BLaER1 treated with 17β-estradiol and CSF1 and Interleukin-3, amounts not matched to agents 10 nM and 100 nM (cell line): Measurements from ENCODE around the gene STARD3.

Experiments used
- H3K27ac ChIP-seq, 11 experiments: shearing (Covaris generic); formaldehyde crosslinking; 2 replicates each; pipeline ENCODE4 v1.8.1; 2022
- H3K27me3 ChIP-seq, 11 experiments: shearing (Covaris generic); formaldehyde crosslinking; 2 replicates each; pipeline ENCODE4 v1.8.1; 2022
- H3K36me3 ChIP-seq, 11 experiments: shearing (Covaris generic); formaldehyde crosslinking; 2 replicates each; pipeline ENCODE4 v1.8.1; 2022
- H3K4me1 ChIP-seq, 10 experiments: shearing (Covaris generic); formaldehyde crosslinking; 2 replicates each; pipeline ENCODE4 v1.8.1; 2022
- H3K4me2 ChIP-seq, 11 experiments: shearing (Covaris generic); formaldehyde crosslinking; 2 replicates each; pipeline ENCODE4 v1.8.1; 2022
- H3K4me3 ChIP-seq, 10 experiments: shearing (Covaris generic); formaldehyde crosslinking; 2 replicates each; pipeline ENCODE4 v1.8.1; 2022
- H3K9ac ChIP-seq, 11 experiments: shearing (Covaris generic); formaldehyde crosslinking; 2 replicates each; pipeline ENCODE4 v1.8.1; 2022
- H3K9me3 ChIP-seq, 11 experiments: shearing (Covaris generic); formaldehyde crosslinking; replicated peaks in 1 of 11; 2 replicates each; pipeline ENCODE4 v1.8.1; 2022
- H4K20me1 ChIP-seq, 11 experiments: shearing (Covaris generic); formaldehyde crosslinking; 2 replicates each; pipeline ENCODE4 v1.8.1; 2022
- Cebpa-rat ChIP-seq, 11 experiments: shearing (Covaris generic); IDR thresholded peaks; 2 replicates each; pipeline ENCODE4 v1.8.1; 2022

The STARD3 gene

GRCh38 chr17:39634384-39634871, 2.5 kb upstream of the STARD3 start:
- Histone ChIP-seq H3K4me2 (peak overlapping the region in 4 of 11 experiments; percentile 2 to 99 (median 64); a peak in 4 of 22 replicates), H3K27me3 (no peaks in the 10 kb centered on the region)

DNA sequence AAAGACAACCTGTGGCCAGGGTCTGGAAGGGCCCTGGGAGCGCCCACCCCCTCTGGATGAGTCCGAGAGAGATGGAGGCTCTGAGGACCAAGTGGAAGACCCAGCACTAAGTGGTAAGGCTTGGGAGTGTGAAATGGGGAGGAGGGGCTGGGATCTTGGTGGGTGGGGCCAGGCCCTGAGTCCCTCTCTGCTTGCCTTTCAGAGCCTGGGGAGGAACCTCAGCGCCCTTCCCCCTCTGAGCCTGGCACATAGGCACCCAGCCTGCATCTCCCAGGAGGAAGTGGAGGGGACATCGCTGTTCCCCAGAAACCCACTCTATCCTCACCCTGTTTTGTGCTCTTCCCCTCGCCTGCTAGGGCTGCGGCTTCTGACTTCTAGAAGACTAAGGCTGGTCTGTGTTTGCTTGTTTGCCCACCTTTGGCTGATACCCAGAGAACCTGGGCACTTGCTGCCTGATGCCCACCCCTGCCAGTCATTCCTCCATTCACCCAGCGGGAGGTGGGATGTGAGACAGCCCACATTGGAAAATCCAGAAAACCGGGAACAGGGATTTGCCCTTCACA, 1.2 kb upstream of the STARD3 start:
- Histone ChIP-seq H3K9me3 (no peaks in the 10 kb centered on the region), H3K27me3 (no peaks in the 10 kb centered on the region), H3K9ac (peak overlapping the region in 9 of 11 experiments; percentile 88 to 96 (median 90); a peak in 13 of 22 replicates), H3K4me2 (peak overlapping the region; percentile 83 to 99 (median 98)), H3K4me3 (0 out of 20 replicates have a peak overlapping the region, but pooled peaks of 1 of the 10 experiments have one; percentile 83), H3K27ac (peak overlapping the region in 10 of 11 experiments; percentile 84 to 94 (median 91); a peak in 15 of 22 replicates), H3K4me1 (peaks cover 48 to 88% (median 74%) of the 10 kb centered on the region in 10 experiments), H3K36me3 (peaks cover 0 to 5% (median 0%) of the 10 kb centered on the region in 11 experiments; a peak in 1 of 22 replicates), H4K20me1 (peaks cover 10 to 32% (median 26%) of the 10 kb centered on the region in 11 experiments; a peak in 20 of 22 replicates)
- no peak for TF ChIP-seq Cebpa-rat (IDR thresholded peaks at IDR 0.05)

More at GRCh38 chr17:39634384-39634871, 2.5 kb upstream of the STARD3 start:
- TF ChIP-seq Cebpa-rat (IDR thresholded peaks at IDR 0.05), result no peak
- H3K4me1 ChIP-seq, result peaks cover 36 to 81% (median 67%) of the 10 kb centered on the region in 10 experiments
- 0 out of 22 replicates have a peak, but pooled peaks cover 0 to 3% (median 0%) of the 10 kb centered on the region in 11 experiments for H3K36me3 ChIP-seq
- no peak overlapping the region for H3K4me3 ChIP-seq
- H3K27ac ChIP-seq, result no peak overlapping the region
- 0 out of 22 replicates have a peak overlapping the region, but pooled peaks of 1 of the 11 experiments have one; percentile 30 for H3K9ac ChIP-seq
- no peaks in the 10 kb centered on the region for H3K9me3 ChIP-seq
- H4K20me1 ChIP-seq, result peaks cover 2 to 19% (median 14%) of the 10 kb centered on the region in 11 experiments; a peak in 16 of 22 replicates

DNA sequence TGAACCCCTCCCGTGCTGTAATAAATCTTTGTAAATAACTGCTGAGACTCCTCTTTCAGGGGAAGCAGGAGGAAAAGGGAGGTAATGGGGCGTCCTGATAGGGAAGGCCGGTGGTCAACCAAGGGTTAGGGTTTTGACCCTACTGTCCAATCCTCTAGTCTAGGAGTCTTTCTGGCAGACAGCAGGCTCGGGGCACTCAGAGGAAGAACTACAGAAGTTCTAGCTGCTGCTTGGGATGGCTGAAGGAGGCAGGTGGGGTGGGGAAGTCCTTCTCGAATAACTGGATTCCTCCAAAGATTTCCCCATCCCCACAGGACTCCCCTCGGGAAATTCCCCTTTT, 387 bp upstream of the STARD3 start:
- Histone ChIP-seq H4K20me1 (peaks cover 19 to 40% (median 34%) of the 10 kb centered on the region in 11 experiments; a peak in 20 of 22 replicates), H3K4me1 (peaks cover 57 to 90% (median 77%) of the 10 kb centered on the region in 10 experiments), H3K9me3 (no peaks in the 10 kb centered on the region), H3K4me3 (peak overlapping the region; percentile 76 to 98 (median 88)), H3K27me3 (no peaks in the 10 kb centered on the region), H3K27ac (peak overlapping the region; percentile 84 to 94 (median 91)), H3K9ac (peak overlapping the region; percentile 85 to 96 (median 90)), H3K4me2 (peak overlapping the region; percentile 83 to 99 (median 98)), H3K36me3 (peaks cover 0 to 5% (median 0%) of the 10 kb centered on the region in 11 experiments; a peak in 1 of 22 replicates)
- no peak for TF ChIP-seq Cebpa-rat (IDR thresholded peaks at IDR 0.05)

DNA sequence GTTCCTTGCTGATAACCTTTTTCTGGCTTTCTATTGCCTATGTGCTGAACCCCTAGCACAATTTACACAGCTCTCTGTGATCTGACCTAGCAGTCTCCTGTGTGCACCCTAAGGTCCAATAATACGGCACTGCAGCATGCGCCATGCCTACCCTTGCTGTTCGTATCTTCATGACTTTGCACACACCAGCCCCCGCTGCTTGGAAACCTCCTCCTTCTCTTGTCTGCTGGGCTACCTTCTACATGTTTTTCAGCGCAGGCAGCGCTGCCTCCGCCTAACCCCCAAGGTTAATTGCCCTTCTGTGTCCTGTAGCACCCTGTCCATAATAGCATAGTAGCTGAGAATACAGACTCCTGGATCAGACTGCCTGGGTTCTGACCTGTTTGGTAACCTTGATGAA, 1.4 kb downstream of the STARD3 start:
- no peak for TF ChIP-seq Cebpa-rat (IDR thresholded peaks at IDR 0.05)
- Histone ChIP-seq H3K27ac (peak overlapping the region in 2 of 11 experiments; percentile 90 to 91; a peak in 3 of 22 replicates), H4K20me1 (peaks cover 37 to 58% (median 52%) of the 10 kb centered on the region in 11 experiments), H3K9me3 (no peaks in the 10 kb centered on the region), H3K4me3 (peak overlapping the region; percentile 76 to 98 (median 88)), H3K4me2 (peak overlapping the region; percentile 94 to 99 (median 98)), H3K4me1 (peaks cover 75 to 90% (median 86%) of the 10 kb centered on the region in 10 experiments), H3K36me3 (peaks cover 0 to 5% (median 0%) of the 10 kb centered on the region in 11 experiments; a peak in 1 of 22 replicates), H3K9ac (peak overlapping the region in 10 of 11 experiments; percentile 88 to 96 (median 91); a peak in 19 of 22 replicates), H3K27me3 (no peaks in the 10 kb centered on the region)

DNA sequence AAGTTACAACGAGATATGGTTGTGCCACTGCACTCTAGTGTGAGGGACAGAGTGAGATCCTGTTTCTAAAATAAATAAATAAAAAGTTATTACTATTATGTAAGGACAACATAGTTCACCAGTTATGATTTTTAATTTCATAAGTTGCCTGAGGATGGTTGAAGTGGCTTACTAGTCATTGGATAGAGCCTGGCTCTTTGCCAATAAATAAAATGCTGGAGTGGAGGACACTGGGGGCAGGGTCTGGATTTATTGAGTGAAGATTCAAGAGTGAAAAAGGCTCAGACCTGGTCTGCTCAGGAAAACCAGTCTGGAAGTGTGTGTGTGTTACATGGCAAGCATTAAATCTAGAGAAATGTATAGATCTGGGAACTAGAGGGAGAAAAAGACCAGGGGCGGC, 2.1 kb downstream of the STARD3 start:
- H3K4me2 ChIP-seq, result peak overlapping the region; percentile 94 to 99 (median 98)
- no peak for TF ChIP-seq Cebpa-rat (IDR thresholded peaks at IDR 0.05)

DNA sequence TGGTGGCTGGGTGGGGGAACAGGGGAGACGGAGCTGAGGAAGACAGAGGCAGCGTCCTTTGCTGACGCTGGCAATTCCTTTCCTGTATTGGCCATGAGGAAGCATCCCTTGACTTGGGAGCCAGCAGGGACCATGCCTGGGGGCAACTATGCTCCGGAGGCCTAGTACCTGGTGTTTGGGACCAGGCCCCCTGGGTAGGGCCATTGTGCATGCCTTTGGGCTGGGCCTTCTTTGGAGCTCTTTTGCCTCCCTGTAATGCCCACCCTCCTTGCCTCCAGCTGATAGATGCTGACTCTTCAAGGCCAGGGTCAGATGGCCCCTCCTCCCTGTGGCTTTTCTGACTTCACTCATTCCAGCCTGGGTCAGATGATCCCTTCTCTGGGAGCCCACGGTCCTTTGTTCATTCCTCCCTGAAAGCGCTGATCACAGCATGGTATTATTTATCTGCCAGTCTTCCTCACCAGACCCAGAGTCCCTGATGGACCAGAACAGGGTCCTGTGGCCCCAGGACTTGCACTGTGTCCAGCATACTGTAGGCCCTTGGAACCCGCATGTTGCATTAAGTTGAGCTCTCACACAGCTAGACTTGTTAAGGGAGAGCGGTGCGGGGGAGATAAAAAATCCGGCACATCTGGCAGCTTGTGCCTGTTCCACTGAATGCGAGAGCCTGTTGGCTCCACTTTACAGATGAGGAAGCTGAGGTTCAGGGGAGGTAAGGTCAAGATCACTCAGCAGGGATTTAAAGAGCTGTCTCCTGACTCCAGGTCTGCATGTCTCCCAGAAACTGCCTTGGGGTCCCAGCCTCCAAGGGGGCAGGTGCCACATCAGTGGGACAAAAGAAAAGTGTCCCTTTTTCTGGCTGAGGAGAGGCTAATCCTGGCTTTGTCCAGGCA, 2.9 kb downstream of the STARD3 start:
- H3K4me2 ChIP-seq, result peak overlapping the region; percentile 30 to 99 (median 96); a peak in 21 of 22 replicates
- peak overlapping the region in 7 of 11 experiments; percentile 14 to 96 (median 48); a peak in 9 of 22 replicates for H3K9ac ChIP-seq
- H4K20me1 ChIP-seq, result peaks cover 52 to 73% (median 67%) of the 10 kb centered on the region in 11 experiments

More for the DNA sequence above, 2.1 kb downstream of the STARD3 start:
- peaks cover 79 to 92% (median 88%) of the 10 kb centered on the region in 10 experiments for H3K4me1 ChIP-seq
- H3K36me3 ChIP-seq, result peaks cover 0 to 5% (median 0%) of the 10 kb centered on the region in 11 experiments; a peak in 1 of 22 replicates
- H3K9me3 ChIP-seq, result no peaks in the 10 kb centered on the region
- H3K4me3 ChIP-seq, result peak overlapping the region in 2 of 10 experiments; percentile 22 to 87; a peak in 1 of 20 replicates
- peaks cover 44 to 65% (median 59%) of the 10 kb centered on the region in 11 experiments for H4K20me1 ChIP-seq
- H3K27ac ChIP-seq, result 0 out of 22 replicates have a peak overlapping the region, but pooled peaks of 1 of the 11 experiments have one; percentile 7
- H3K9ac ChIP-seq, result peak overlapping the region in 5 of 11 experiments; percentile 6 to 96 (median 92); a peak in 4 of 22 replicates
- no peaks in the 10 kb centered on the region for H3K27me3 ChIP-seq

GRCh38 chr17:39640591-39641031, 3.7 kb downstream of the STARD3 start:
- Histone ChIP-seq H3K4me1 (peaks cover 72 to 93% (median 82%) of the 10 kb centered on the region in 10 experiments), H3K4me2 (peak overlapping the region; percentile 19 to 99 (median 63); a peak in 21 of 22 replicates), H3K27ac (peak overlapping the region in 3 of 11 experiments; percentile 5 to 37 (median 27); a peak in 4 of 22 replicates), H3K4me3 (no peak overlapping the region), H4K20me1 (peaks cover 60 to 81% (median 75%) of the 10 kb centered on the region in 11 experiments), H3K27me3 (no peaks in the 10 kb centered on the region), H3K9me3 (no peaks in the 10 kb centered on the region), H3K36me3 (peaks cover 0 to 10% (median 6%) of the 10 kb centered on the region in 11 experiments; a peak in 6 of 22 replicates), H3K9ac (peak overlapping the region in 7 of 11 experiments; percentile 17 to 96 (median 29); a peak in 4 of 22 replicates)
- no peak for TF ChIP-seq Cebpa-rat (IDR thresholded peaks at IDR 0.05)

More for the DNA sequence above, 2.9 kb downstream of the STARD3 start:
- TF ChIP-seq Cebpa-rat (IDR thresholded peaks at IDR 0.05), result no peak
- Histone ChIP-seq H3K36me3 (peaks cover 0 to 8% (median 1%) of the 10 kb centered on the region in 11 experiments; a peak in 4 of 22 replicates), H3K27me3 (no peaks in the 10 kb centered on the region), H3K9me3 (no peaks in the 10 kb centered on the region), H3K4me3 (peak overlapping the region in 3 of 10 experiments; percentile 9 to 87 (median 22); a peak in 2 of 20 replicates), H3K27ac (peak overlapping the region in 2 of 11 experiments; percentile 3 to 7; a peak in 3 of 22 replicates), H3K4me1 (peaks cover 80 to 93% (median 87%) of the 10 kb centered on the region in 10 experiments)
